ENCODE results near the gene SMPDL3B.
"Not testable (repeated sequence)": the region's sequence is repeated elsewhere in the genome, so short reads cannot be mapped to it uniquely, and the experiment has no call there.

Gene SMPDL3B

DNA sequence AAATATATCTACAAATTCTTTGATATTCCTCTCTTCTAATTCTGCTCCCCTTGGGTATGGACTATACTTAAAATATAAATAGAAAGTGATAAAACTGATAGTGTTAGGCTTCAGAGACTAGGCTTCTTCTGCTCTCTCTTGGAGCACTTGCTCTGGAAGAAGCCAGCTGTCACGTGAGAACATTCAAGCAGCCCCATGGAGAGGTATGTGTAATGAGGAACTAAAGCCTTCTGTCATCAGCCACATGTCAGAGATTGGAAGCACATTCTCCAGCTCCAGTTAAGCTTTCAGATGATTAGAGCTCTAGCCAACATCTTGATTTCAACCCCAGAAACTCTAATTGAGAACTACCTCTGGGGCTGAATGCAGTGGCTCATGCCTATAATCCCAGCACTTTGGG is 59.3 kb downstream of the SMPDL3B start:
- no peaks in the 10 kb centered on the region for H3K9me2 ChIP-seq (replicated peaks; ENCODE audit: low read depth, low read length)
- H4K20me1 ChIP-seq (ENCODE audit: insufficient read depth, low read length, poor library complexity, severe bottlenecking) = no peaks in the 10 kb centered on the region
- no peak overlapping the region for H3K9ac ChIP-seq (ENCODE audit: low read depth, low read length, poor library complexity, severe bottlenecking)
- H2AFZ ChIP-seq (ENCODE audit: low read length) = no peak overlapping the region
- no peaks in the 10 kb centered on the region for H3F3A ChIP-seq (ENCODE audit: low read depth)
- peaks cover 71% of the 10 kb centered on the region for H3K36me3 ChIP-seq (ENCODE audit: insufficient read depth, low read length)
- H3K9me3 ChIP-seq (ENCODE audit: insufficient read depth, low read depth, low read length) = no peaks in the 10 kb centered on the region
- no peaks in the 10 kb centered on the region for H3K27me3 ChIP-seq (ENCODE audit: insufficient read depth, low read length, poor library complexity, severe bottlenecking)
- no peaks in the 10 kb centered on the region for H3K79me2 ChIP-seq (ENCODE audit: insufficient read depth, low read length)
- TF ChIP-seq EZH2phosphoT487 (IDR thresholded peaks at IDR 0.05; ENCODE audit: borderline replicate concordance) = no peak
- TF ChIP-seq, protein P1, sequence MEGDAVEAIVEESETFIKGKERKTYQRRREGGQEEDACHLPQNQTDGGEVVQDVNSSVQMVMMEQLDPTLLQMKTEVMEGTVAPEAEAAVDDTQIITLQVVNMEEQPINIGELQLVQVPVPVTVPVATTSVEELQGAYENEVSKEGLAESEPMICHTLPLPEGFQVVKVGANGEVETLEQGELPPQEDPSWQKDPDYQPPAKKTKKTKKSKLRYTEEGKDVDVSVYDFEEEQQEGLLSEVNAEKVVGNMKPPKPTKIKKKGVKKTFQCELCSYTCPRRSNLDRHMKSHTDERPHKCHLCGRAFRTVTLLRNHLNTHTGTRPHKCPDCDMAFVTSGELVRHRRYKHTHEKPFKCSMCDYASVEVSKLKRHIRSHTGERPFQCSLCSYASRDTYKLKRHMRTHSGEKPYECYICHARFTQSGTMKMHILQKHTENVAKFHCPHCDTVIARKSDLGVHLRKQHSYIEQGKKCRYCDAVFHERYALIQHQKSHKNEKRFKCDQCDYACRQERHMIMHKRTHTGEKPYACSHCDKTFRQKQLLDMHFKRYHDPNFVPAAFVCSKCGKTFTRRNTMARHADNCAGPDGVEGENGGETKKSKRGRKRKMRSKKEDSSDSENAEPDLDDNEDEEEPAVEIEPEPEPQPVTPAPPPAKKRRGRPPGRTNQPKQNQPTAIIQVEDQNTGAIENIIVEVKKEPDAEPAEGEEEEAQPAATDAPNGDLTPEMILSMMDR (conservative IDR thresholded peaks at IDR 0.05; ENCODE audit: low read length) = no peak
- no peak overlapping the region for H3K4me3 ChIP-seq (ENCODE audit: low read length, poor library complexity, severe bottlenecking)
- peaks cover 11% of the 10 kb centered on the region for H3K4me1 ChIP-seq (ENCODE audit: insufficient read depth, low read length, poor library complexity, severe bottlenecking)
- H3K4me2 ChIP-seq (ENCODE audit: low read depth, low read length, poor library complexity, severe bottlenecking) = no peak overlapping the region

DNA sequence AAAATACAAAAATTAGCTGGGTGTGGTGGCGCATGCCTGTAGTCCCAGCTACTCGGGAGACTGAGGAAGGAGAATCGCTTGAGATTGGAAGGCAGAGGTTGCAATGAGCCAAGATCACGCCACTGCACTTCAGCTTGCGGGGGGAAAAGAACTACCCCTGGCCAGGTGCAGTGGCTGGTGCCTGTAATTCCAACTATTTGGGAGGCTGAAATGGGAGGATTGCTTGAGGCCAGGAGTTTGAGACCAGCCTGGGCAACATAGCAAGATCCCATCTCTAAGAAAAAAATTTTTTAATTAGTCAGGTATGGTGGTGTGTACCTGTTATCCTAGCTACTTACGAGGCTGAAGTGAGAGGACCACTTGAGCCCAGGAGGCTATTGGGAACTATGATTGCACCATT is 59.7 kb downstream of the SMPDL3B start:
- H2AFZ ChIP-seq (ENCODE audit: low read length); H3F3A ChIP-seq (ENCODE audit: low read depth); H3K9me2 ChIP-seq (replicated peaks; ENCODE audit: low read depth, low read length); H3K27me3 ChIP-seq (ENCODE audit: insufficient read depth, low read length, poor library complexity, severe bottlenecking); H3K79me2 ChIP-seq (ENCODE audit: insufficient read depth, low read length); H4K20me1 ChIP-seq (ENCODE audit: insufficient read depth, low read length, poor library complexity, severe bottlenecking); H3K4me3 ChIP-seq (ENCODE audit: low read length, poor library complexity, severe bottlenecking); H3K4me2 ChIP-seq (ENCODE audit: low read depth, low read length, poor library complexity, severe bottlenecking); H3K9me3 ChIP-seq (ENCODE audit: insufficient read depth, low read depth, low read length); H3K9ac ChIP-seq (ENCODE audit: low read depth, low read length, poor library complexity, severe bottlenecking): not testable (repeated sequence)
- H3K4me1 ChIP-seq (ENCODE audit: insufficient read depth, low read length, poor library complexity, severe bottlenecking) = peaks cover 11% of the 10 kb centered on the region
- peaks cover 69% of the 10 kb centered on the region for H3K36me3 ChIP-seq (ENCODE audit: insufficient read depth, low read length)

DNA sequence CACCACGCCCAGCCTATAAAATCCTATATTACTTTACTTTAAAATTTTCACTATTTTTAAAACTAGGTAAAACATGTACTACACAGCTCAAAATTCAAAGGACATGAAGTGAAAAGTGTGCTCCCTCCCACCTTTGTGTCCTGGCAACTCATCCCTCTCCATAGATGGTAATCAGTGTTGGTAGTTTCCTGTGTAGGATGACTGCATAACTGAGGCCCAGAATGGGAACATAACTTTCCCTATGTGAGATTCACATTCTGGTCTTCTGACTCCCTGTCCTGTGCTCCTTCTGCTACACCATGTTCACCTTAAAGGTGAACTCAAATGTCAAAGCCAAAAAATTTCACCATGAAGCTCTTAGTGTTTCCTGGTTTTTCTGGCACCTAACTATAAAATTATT is 64.3 kb downstream of the SMPDL3B start:
- Histone ChIP-seq H3K9me2 (replicated peaks; ENCODE audit: low read depth, low read length) (no peaks in the 10 kb centered on the region), H3K4me2 (ENCODE audit: low read depth, low read length, poor library complexity, severe bottlenecking) (no peak overlapping the region), H3K36me3 (ENCODE audit: insufficient read depth, low read length) (peaks cover 55% of the 10 kb centered on the region), H4K20me1 (ENCODE audit: insufficient read depth, low read length, poor library complexity, severe bottlenecking) (no peaks in the 10 kb centered on the region), H3K27me3 (ENCODE audit: insufficient read depth, low read length, poor library complexity, severe bottlenecking) (no peaks in the 10 kb centered on the region), H3K4me3 (ENCODE audit: low read length, poor library complexity, severe bottlenecking) (no peak overlapping the region), H3K4me1 (ENCODE audit: insufficient read depth, low read length, poor library complexity, severe bottlenecking) (no peaks in the 10 kb centered on the region), H3K79me2 (ENCODE audit: insufficient read depth, low read length) (no peaks in the 10 kb centered on the region), H3K9ac (ENCODE audit: low read depth, low read length, poor library complexity, severe bottlenecking) (no peak overlapping the region), H3K9me3 (ENCODE audit: insufficient read depth, low read depth, low read length) (no peaks in the 10 kb centered on the region), H2AFZ (ENCODE audit: low read length) (no peak overlapping the region), H3F3A (ENCODE audit: low read depth) (no peaks in the 10 kb centered on the region)
- no peak for TF ChIP-seq EZH2phosphoT487 (IDR thresholded peaks at IDR 0.05; ENCODE audit: borderline replicate concordance)
- TF ChIP-seq, protein P1 (conservative IDR thresholded peaks at IDR 0.05; ENCODE audit: low read length) = no peak

DNA sequence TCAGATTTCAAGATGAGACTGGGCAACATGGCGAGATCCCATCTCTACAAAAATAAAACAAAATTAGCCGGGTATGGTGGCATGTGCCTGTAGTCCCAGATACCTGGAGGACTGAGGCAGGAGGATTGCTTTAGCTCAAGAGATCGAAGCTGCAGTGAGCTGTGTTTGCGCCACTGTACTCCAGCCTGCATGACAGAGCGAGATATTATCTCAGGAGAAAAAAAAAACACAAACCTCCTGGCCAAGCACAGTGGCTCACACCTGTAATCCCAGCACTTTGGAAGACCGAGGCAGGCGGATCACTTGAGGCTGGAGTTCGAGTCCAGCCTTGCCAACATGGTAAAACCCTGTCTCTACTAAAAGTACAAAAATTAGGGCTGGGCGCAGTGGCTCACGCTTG is 67.8 kb downstream of the SMPDL3B start:
- Histone ChIP-seq H3K27me3 (ENCODE audit: insufficient read depth, low read length, poor library complexity, severe bottlenecking) (no peaks in the 10 kb centered on the region), H3K9me3 (ENCODE audit: insufficient read depth, low read depth, low read length) (no peaks in the 10 kb centered on the region), H3K9ac (ENCODE audit: low read depth, low read length, poor library complexity, severe bottlenecking) (no peak overlapping the region), H3K4me2 (ENCODE audit: low read depth, low read length, poor library complexity, severe bottlenecking) (no peak overlapping the region), H3F3A (ENCODE audit: low read depth) (no peaks in the 10 kb centered on the region), H2AFZ (ENCODE audit: low read length) (no peak overlapping the region), H3K36me3 (ENCODE audit: insufficient read depth, low read length) (peaks cover 34% of the 10 kb centered on the region), H3K4me1 (ENCODE audit: insufficient read depth, low read length, poor library complexity, severe bottlenecking) (no peaks in the 10 kb centered on the region), H4K20me1 (ENCODE audit: insufficient read depth, low read length, poor library complexity, severe bottlenecking) (no peaks in the 10 kb centered on the region), H3K9me2 (replicated peaks; ENCODE audit: low read depth, low read length) (no peaks in the 10 kb centered on the region), H3K4me3 (ENCODE audit: low read length, poor library complexity, severe bottlenecking) (no peak overlapping the region), H3K79me2 (ENCODE audit: insufficient read depth, low read length) (no peaks in the 10 kb centered on the region)
- TF ChIP-seq, protein P1 (conservative IDR thresholded peaks at IDR 0.05; ENCODE audit: low read length) = no peak
- TF ChIP-seq EZH2phosphoT487 (IDR thresholded peaks at IDR 0.05; ENCODE audit: borderline replicate concordance) = no peak

DNA sequence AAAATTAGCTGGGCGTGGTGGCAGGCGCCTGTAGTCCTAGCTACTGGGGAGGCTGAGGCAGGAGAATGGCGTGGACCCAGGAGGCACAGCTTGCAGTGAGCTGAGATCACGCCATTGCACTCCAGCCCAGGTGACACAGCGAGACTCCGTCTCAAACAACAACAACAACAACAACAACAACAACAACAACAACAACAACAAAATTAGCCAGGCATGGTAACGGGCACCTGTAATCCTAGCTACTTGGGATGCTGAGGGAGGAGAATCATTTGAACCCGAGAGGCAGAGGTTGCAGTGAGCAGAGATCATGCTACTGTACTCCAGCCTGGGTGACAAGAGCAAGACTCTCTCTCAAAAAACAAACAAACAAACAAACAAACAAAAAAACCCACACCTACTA is 68.3 kb downstream of the SMPDL3B start:
- H3K36me3 ChIP-seq (ENCODE audit: insufficient read depth, low read length) = peaks cover 29% of the 10 kb centered on the region
- H3K9me3 ChIP-seq (ENCODE audit: insufficient read depth, low read depth, low read length); H4K20me1 ChIP-seq (ENCODE audit: insufficient read depth, low read length, poor library complexity, severe bottlenecking); H3K4me2 ChIP-seq (ENCODE audit: low read depth, low read length, poor library complexity, severe bottlenecking); H3F3A ChIP-seq (ENCODE audit: low read depth); H3K9me2 ChIP-seq (replicated peaks; ENCODE audit: low read depth, low read length); H3K4me1 ChIP-seq (ENCODE audit: insufficient read depth, low read length, poor library complexity, severe bottlenecking); H3K4me3 ChIP-seq (ENCODE audit: low read length, poor library complexity, severe bottlenecking); H3K9ac ChIP-seq (ENCODE audit: low read depth, low read length, poor library complexity, severe bottlenecking); H2AFZ ChIP-seq (ENCODE audit: low read length); H3K27me3 ChIP-seq (ENCODE audit: insufficient read depth, low read length, poor library complexity, severe bottlenecking); H3K79me2 ChIP-seq (ENCODE audit: insufficient read depth, low read length): not testable (repeated sequence)

Data from Loucy (cell line).